ENCODE results near the gene SMAP1.

The SMAP1 gene

DNA sequence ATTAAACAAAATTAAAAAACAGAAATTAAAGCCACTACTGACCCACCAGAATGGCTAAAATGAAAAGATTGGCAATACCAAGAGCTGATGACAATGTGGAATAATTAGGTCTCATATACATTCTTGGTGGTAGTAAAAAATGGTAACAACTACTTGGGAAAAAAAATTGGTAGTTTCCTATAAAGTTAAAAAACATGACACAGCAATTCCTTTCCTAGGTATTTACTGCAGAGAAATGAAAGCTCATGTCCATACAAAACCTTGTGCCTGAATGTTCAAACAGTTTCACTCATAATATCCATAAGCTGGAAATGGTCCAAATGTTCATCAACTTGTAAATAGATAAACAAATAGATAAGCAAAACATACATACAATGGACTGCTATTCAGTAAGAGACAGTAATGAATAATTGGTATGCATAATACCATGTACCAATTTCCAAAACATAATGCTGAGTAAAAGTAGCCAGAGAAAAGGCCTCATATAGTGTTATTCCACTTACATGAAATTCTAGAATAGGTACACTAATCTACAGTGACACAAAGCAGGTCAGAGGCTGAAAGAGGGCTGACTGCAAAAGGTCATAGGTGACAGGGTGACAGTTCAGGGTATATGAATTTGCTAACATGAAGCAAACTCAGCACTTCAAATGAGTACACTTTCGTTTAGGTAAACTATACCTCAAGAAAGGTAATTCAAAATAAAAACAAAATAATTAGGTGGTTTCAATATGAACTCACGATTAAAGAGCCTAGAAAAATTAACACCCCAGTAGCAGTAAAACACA lies 236.2 kb downstream of the SMAP1 start:
- DNase-seq = no peak

GRCh38 chr6:70905742-70906141 lies 238.1 kb downstream of the SMAP1 start:
- no peak for DNase-seq
